Measurements from ENCODE around the gene SIAH1.

DNA sequence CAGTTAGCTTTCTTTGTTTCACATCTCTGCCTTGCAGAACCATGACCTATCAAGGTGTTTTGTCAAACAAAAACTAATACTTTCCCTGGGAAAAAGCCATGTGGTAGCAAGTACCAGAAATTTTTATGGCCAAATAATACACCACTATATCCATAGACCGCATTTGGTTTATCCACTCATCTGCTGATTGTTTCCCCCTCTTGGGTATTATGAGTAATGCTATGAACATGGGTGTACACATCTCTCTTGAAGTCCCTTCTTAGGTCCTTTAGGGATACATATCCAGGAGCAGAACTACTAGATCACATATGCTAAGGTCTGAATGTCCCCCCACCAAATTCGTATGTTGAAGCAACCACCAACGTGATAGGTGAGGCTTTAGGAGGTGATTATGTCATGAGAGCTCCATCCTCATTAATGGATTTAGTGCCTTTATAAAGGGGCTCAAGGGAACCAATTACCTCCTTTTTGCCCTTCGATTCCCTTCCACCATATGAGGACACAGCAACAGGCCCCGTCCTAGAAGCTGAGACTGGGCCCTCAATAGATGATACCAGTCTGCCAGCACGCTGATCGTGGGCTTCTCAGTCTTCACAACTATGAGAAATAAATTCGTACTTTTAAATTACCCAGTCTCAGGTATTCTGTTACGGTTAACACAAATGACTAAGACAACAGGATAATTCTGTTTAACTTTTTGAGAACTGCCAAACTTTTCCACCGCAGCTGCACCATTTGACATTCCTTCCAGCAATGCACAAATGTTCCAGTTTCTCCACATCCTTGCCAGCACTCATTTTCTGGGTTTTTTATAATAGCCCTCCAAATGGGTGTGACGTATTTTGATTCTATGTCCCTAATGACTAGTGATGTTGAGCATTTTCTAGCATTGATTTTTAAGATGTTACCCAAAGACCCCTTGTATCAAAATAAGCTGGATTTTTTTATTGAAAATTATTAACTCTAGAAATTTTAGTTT lies 30.0 kb downstream of the SIAH1 start:
- TF ChIP-seq, protein P1, sequence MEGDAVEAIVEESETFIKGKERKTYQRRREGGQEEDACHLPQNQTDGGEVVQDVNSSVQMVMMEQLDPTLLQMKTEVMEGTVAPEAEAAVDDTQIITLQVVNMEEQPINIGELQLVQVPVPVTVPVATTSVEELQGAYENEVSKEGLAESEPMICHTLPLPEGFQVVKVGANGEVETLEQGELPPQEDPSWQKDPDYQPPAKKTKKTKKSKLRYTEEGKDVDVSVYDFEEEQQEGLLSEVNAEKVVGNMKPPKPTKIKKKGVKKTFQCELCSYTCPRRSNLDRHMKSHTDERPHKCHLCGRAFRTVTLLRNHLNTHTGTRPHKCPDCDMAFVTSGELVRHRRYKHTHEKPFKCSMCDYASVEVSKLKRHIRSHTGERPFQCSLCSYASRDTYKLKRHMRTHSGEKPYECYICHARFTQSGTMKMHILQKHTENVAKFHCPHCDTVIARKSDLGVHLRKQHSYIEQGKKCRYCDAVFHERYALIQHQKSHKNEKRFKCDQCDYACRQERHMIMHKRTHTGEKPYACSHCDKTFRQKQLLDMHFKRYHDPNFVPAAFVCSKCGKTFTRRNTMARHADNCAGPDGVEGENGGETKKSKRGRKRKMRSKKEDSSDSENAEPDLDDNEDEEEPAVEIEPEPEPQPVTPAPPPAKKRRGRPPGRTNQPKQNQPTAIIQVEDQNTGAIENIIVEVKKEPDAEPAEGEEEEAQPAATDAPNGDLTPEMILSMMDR (IDR thresholded peaks at IDR 0.05), result no peak
- TF ChIP-seq EZH2 (IDR thresholded peaks at IDR 0.05; ENCODE audit: borderline replicate concordance, insufficient read depth, low read depth, low read length, poor library complexity, severe bottlenecking), result no peak

Measured in B cell (primary cell).